ENCODE results near the gene DNAI1. TPM values are rescaled to one million over a fixed set of nuclear protein-coding genes. Genes with fewer than 3 reads are reported as not detected.

Gene DNAI1
- total RNA-seq, 6 experiments from 2014 or later = not detected

DNA sequence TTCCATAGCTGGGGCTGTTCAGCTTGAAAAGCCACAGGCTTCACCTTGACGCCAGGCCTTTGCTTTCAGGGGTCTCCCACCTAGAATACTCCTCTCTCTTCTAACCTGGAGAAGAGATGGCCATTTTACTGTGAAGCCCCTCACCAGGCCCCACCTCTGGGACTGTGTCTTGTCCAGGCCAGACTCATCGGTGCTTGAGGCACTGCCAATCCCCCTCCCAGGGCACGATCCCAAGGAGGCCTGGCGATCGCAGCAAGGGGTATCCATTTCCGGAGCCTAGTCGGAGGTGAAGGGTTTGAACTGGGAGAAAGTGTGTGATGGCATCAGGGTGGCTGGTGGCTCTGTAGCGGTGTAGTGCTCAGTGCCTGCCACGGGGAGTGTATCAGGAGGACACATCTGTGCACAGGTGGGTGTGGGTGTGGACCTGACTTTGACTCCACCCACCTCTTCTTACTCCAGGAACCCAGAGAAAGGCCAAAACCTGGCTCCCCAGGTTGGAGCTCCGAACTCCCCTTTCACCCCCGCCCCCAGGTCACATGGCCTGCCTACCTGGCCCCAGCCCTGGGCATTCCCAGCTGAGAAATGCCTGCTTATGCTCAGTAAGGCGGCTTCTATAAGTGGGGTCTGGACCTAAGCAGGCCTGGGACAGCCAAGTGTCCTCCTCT, 91.5 kb downstream of the DNAI1 start:
- no peaks in the 10 kb centered on the region for H3K9me3 ChIP-seq
- DNase-seq = no peak
- intact Hi-C loops (cut with DNase I) = loop anchor here in 1 of 2 donors (5.0 kb wide), 1 partner anchor 37 kb away; the partner anchor contains the start of gene CNTFR

GRCh38 chr9:34550681-34551270, 92.2 kb downstream of the DNAI1 start:
- intact Hi-C loops (cut with DNase I) = loop anchor here in 1 of 2 donors (5.0 kb wide), 1 partner anchor 37 kb away; the partner anchor contains the start of gene CNTFR
- Histone ChIP-seq H3K9me3 (no peaks in the 10 kb centered on the region), H3K27ac (no peak overlapping the region), H3K27me3 (no peaks in the 10 kb centered on the region), H3K36me3 (no peaks in the 10 kb centered on the region), H3K4me1 (peaks cover 0 to 11% (median 4%) of the 10 kb centered on the region in 4 donors), H3K4me3 (no peak overlapping the region)
- 43% methylated on average over 1 of the region's 5 CpGs for WGBS (ENCODE audit: insufficient coverage, low coverage, low lambda C conversion rate, missing lambda C conversion rate)
- TF ChIP-seq POLR2A (IDR thresholded peaks at IDR 0.05) = no peak
- TF ChIP-seq, protein P1, sequence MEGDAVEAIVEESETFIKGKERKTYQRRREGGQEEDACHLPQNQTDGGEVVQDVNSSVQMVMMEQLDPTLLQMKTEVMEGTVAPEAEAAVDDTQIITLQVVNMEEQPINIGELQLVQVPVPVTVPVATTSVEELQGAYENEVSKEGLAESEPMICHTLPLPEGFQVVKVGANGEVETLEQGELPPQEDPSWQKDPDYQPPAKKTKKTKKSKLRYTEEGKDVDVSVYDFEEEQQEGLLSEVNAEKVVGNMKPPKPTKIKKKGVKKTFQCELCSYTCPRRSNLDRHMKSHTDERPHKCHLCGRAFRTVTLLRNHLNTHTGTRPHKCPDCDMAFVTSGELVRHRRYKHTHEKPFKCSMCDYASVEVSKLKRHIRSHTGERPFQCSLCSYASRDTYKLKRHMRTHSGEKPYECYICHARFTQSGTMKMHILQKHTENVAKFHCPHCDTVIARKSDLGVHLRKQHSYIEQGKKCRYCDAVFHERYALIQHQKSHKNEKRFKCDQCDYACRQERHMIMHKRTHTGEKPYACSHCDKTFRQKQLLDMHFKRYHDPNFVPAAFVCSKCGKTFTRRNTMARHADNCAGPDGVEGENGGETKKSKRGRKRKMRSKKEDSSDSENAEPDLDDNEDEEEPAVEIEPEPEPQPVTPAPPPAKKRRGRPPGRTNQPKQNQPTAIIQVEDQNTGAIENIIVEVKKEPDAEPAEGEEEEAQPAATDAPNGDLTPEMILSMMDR (IDR thresholded peaks at IDR 0.05) = no peak
- ATAC-seq = no peak
- DNase-seq = peak in 1 of 3 donors; percentile 27

More for the DNA sequence above, 91.5 kb downstream of the DNAI1 start:
- Histone ChIP-seq H3K36me3 (no peaks in the 10 kb centered on the region), H3K27me3 (no peaks in the 10 kb centered on the region), H3K27ac (no peak overlapping the region), H3K4me1 (peaks cover 0 to 6% (median 2%) of the 10 kb centered on the region in 4 donors), H3K4me3 (no peak overlapping the region)
- TF ChIP-seq POLR2A (IDR thresholded peaks at IDR 0.05) = no peak
- TF ChIP-seq, protein P1 (IDR thresholded peaks at IDR 0.05) = no peak
- no peak for ATAC-seq
- WGBS (ENCODE audit: insufficient coverage, low coverage, low lambda C conversion rate, missing lambda C conversion rate) = no CpG with 5 or more reads among the region's 12 CpGs

GRCh38 chr9:34551751-34552605, 93.4 kb downstream of the DNAI1 start:
- Histone ChIP-seq H3K27ac (no peak overlapping the region), H3K27me3 (no peaks in the 10 kb centered on the region), H3K4me1 (peaks cover 0 to 11% (median 4%) of the 10 kb centered on the region in 4 donors), H3K36me3 (no peaks in the 10 kb centered on the region), H3K9me3 (no peaks in the 10 kb centered on the region), H3K4me3 (no peak overlapping the region)
- no peak for ATAC-seq
- no CpG with 5 or more reads among the region's 20 CpGs for WGBS (ENCODE audit: insufficient coverage, low coverage, low lambda C conversion rate, missing lambda C conversion rate)
- peak in 1 of 3 donors; percentile 43 for DNase-seq
- intact Hi-C loops (cut with DNase I) = loop anchor here in 1 of 2 donors (5.0 kb wide), 1 partner anchor 35 kb away; the partner anchor contains the start of gene CNTFR
- no peak for TF ChIP-seq POLR2A (IDR thresholded peaks at IDR 0.05)
- TF ChIP-seq, protein P1 (IDR thresholded peaks at IDR 0.05) = no peak

DNA sequence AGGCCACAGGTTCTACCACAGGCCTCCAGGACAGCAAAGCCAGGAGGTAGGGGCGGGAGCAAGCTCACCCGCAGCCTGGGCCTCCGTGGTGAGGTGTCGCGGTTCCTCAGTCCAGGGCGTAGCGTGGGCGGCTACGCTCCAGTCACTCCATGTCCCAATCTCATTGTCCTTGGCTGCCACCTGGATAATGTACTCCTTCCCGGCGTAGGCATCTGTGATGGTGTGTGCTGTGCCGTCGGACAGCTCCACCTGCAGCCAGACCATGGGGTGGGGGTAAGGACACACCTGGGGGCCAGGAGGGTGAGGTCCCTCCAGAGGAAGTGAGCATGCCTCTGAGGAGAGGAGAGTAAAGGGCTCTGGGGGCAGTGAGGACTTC, 94.0 kb downstream of the DNAI1 start:
- DNase-seq (peak in 1 of 3 donors; percentile 40), ATAC-seq (no peak)
- Histone ChIP-seq H3K27me3 (no peaks in the 10 kb centered on the region), H3K36me3 (no peaks in the 10 kb centered on the region), H3K4me1 (peaks cover 0 to 11% (median 4%) of the 10 kb centered on the region in 4 donors), H3K4me3 (no peak overlapping the region), H3K9me3 (no peaks in the 10 kb centered on the region), H3K27ac (no peak overlapping the region)
- intact Hi-C loops (cut with DNase I) = loop anchor here in 1 of 2 donors (5.0 kb wide), 1 partner anchor 35 kb away; the partner anchor contains the start of gene CNTFR
- WGBS (ENCODE audit: insufficient coverage, low coverage, low lambda C conversion rate, missing lambda C conversion rate) = 92% methylated on average over 7 of the region's 13 CpGs
- TF ChIP-seq POLR2A (IDR thresholded peaks at IDR 0.05) = no peak
- TF ChIP-seq, protein P1 (IDR thresholded peaks at IDR 0.05) = no peak
